ENCODE measurements around the gene OR10W1.

Gene OR10W1

GRCh38 chr11:58254936-58255335 is 13.1 kb downstream of the OR10W1 start:
- no peak for TF ChIP-seq Cebpa-rat (IDR thresholded peaks at IDR 0.05)
- Histone ChIP-seq H3K4me1 (no peaks in the 10 kb centered on the region), H3K4me2 (no peak overlapping the region), H3K9ac (no peak overlapping the region), H3K27ac (no peak overlapping the region), H4K20me1 (no peaks in the 10 kb centered on the region), H3K36me3 (no peaks in the 10 kb centered on the region), H3K27me3 (no peaks in the 10 kb centered on the region), H3K9me3 (replicated peaks in 1 of 11) (peaks cover 0 to 7% (median 0%) of the 10 kb centered on the region in 11 experiments; a peak in 6 of 22 replicates), H3K4me3 (no peak overlapping the region)

- no peak for TF ChIP-seq Cebpa-rat (IDR thresholded peaks at IDR 0.05)
- Histone ChIP-seq H3K9me3 (replicated peaks in 1 of 11) (peaks cover 0 to 15% (median 5%) of the 10 kb centered on the region in 11 experiments; a peak in 7 of 22 replicates), H3K27me3 (no peaks in the 10 kb centered on the region), H3K4me3 (no peak overlapping the region), H3K36me3 (no peaks in the 10 kb centered on the region), H4K20me1 (no peaks in the 10 kb centered on the region), H3K4me2 (no peak overlapping the region), H3K9ac (no peak overlapping the region), H3K4me1 (no peaks in the 10 kb centered on the region), H3K27ac (no peak overlapping the region)
These were observed 24.1 kb downstream of the OR10W1 start for GRCh38 chr11:58243954-58244353.

GRCh38 chr11:58227956-58228615 is 40.0 kb downstream of the OR10W1 start:
- Histone ChIP-seq H3K27ac (no peak overlapping the region), H3K9me3 (replicated peaks in 1 of 11) (peaks cover 0 to 8% (median 0%) of the 10 kb centered on the region in 11 experiments; a peak in 2 of 22 replicates), H3K27me3 (no peaks in the 10 kb centered on the region), H3K4me3 (no peak overlapping the region), H4K20me1 (no peaks in the 10 kb centered on the region), H3K9ac (no peak overlapping the region), H3K4me1 (no peaks in the 10 kb centered on the region), H3K36me3 (no peaks in the 10 kb centered on the region), H3K4me2 (no peak overlapping the region)
- no peak for TF ChIP-seq Cebpa-rat (IDR thresholded peaks at IDR 0.05)

DNA sequence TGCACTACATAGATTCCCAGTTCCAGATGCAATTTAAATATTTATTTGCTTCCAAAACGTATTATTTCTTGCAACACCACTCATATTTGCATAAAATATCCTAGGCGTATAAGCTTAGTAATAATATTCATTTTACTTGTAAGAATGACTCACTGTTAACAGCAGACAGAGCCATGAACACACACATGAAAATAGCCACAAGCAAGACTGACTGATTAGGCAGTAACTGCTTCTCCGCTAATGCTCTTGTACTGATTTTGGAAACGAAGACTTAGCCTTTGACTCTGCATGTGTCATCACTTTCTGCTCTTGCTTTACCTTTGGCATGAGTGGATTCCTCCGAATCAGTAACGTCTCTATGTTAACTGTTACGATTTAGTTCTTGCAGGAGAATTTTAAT is 45.3 kb downstream of the OR10W1 start:
- H3K27me3 ChIP-seq = no peaks in the 10 kb centered on the region
- no peak overlapping the region for H3K4me3 ChIP-seq
- no peak overlapping the region for H3K9ac ChIP-seq
- H4K20me1 ChIP-seq = no peaks in the 10 kb centered on the region
- H3K4me2 ChIP-seq = no peak overlapping the region
- H3K27ac ChIP-seq = no peak overlapping the region
- 0 out of 22 replicates have a peak, but pooled peaks cover 0 to 1% (median 0%) of the 10 kb centered on the region in 11 experiments for H3K9me3 ChIP-seq (replicated peaks in 1 of 11)
- TF ChIP-seq Cebpa-rat (IDR thresholded peaks at IDR 0.05) = no peak
- no peaks in the 10 kb centered on the region for H3K36me3 ChIP-seq
- no peaks in the 10 kb centered on the region for H3K4me1 ChIP-seq

Measured in BLaER1 treated with 17β-estradiol and CSF1 and Interleukin-3, amounts not matched to agents 10 nM and 100 nM (cell line).